Midbrain (tissue), 1 donor: Measurements from ENCODE around the gene SNX33.

ENCODE experiments used
- DNase-seq: peaks from one replicate; lab custom pipeline; 2025; lab: John Stamatoyannopoulos, UW

SNX33 gene

GRCh38 chr15:75641179-75641503, 6.6 kb upstream of the SNX33 start:
- no peak for DNase-seq

- no peak for DNase-seq
Measured at GRCh38 chr15:75641603-75642002, 6.1 kb upstream of the SNX33 start.

- no peak for DNase-seq
Measured at GRCh38 chr15:75644376-75644775, 3.3 kb upstream of the SNX33 start.

GRCh38 chr15:75646112-75646943, 1.4 kb upstream of the SNX33 start:
- no peak for DNase-seq

- peak; percentile 12 for DNase-seq
Measured at GRCh38 chr15:75646944-75647364, 758 bp upstream of the SNX33 start.

GRCh38 chr15:75648156-75649000, 666 bp downstream of the SNX33 start:
- DNase-seq = peak; percentile 55

GRCh38 chr15:75649045-75649761, 1.5 kb downstream of the SNX33 start:
- no peak for DNase-seq

GRCh38 chr15:75649848-75650247, 2.1 kb downstream of the SNX33 start:
- DNase-seq = no peak

GRCh38 chr15:75650908-75651809, 3.4 kb downstream of the SNX33 start:
- peak; percentile 6 for DNase-seq

GRCh38 chr15:75651810-75652543, 4.3 kb downstream of the SNX33 start:
- no peak for DNase-seq

GRCh38 chr15:75653347-75653913, 5.7 kb downstream of the SNX33 start:
- no peak for DNase-seq

- DNase-seq = no peak
Measured at GRCh38 chr15:75654201-75654907, 6.6 kb downstream of the SNX33 start.

GRCh38 chr15:75655931-75656330, 8.2 kb downstream of the SNX33 start:
- no peak for DNase-seq

- DNase-seq = no peak
Measured at GRCh38 chr15:75656331-75656730, 8.6 kb downstream of the SNX33 start.

GRCh38 chr15:75656813-75657212, 9.1 kb downstream of the SNX33 start:
- DNase-seq = no peak

- no peak for DNase-seq
Measured at GRCh38 chr15:75659141-75659771, 11.5 kb downstream of the SNX33 start.

GRCh38 chr15:75659928-75660645, 12.4 kb downstream of the SNX33 start:
- DNase-seq = no peak

GRCh38 chr15:75661100-75661755, 13.5 kb downstream of the SNX33 start:
- DNase-seq = no peak
